Large intestine (tissue), 3 donors: ENCODE measurements around the gene PIK3CD. TPM values are rescaled to one million over a fixed set of nuclear protein-coding genes. Genes with fewer than 3 reads are reported as not detected.

Experiments
- DNase-seq, 2 donors: peaks; one replicate each; pipeline versions ENCODE4 v3.0.0 to v3.0.0-alpha.2; 2013
- H3K27ac ChIP-seq: one replicate; pipeline ENCODE4 v1.5.1; 2013; ENCODE audit warnings: low read length
- H3K27me3 ChIP-seq: 2 replicates; pipeline ENCODE4 v1.6.1; 2013; ENCODE audit warnings: low read length; ENCODE audit not compliant: control insufficient read depth, insufficient read depth
- H3K36me3 ChIP-seq: 2 replicates; pipeline ENCODE4 v1.6.1; 2013; ENCODE audit warnings: low read length; ENCODE audit not compliant: control insufficient read depth, insufficient read depth
- H3K4me1 ChIP-seq: one replicate; pipeline ENCODE4 v1.6.1; 2013; ENCODE audit warnings: low read length; ENCODE audit not compliant: control insufficient read depth, insufficient read depth
- H3K4me3 ChIP-seq: one replicate; pipeline ENCODE4 v1.5.1; 2013; ENCODE audit warnings: low read length
- H3K9me3 ChIP-seq: one replicate; pipeline ENCODE4 v1.6.1; 2013; ENCODE audit warnings: mild to moderate bottlenecking, low read depth, low read length, moderate library complexity; ENCODE audit not compliant: control insufficient read depth
- WGBS: methylation state at CpG from one replicate; pipeline ENCODE4 v1.1.5; 2013; ENCODE audit warnings: low lambda C conversion rate; ENCODE audit not compliant: insufficient coverage; 5-methylcytosine and 5-hydroxymethylcytosine counted together
- polyA plus RNA-seq: library from polyadenylated mRNA; unstranded; fragments of 120-200 nt; gene quantifications from one replicate; pipeline ENCODE4 v1.2.1, GENCODE V29; 2013

PIK3CD gene
- polyA plus RNA-seq, 1 donor = 16.1 TPM

DNA sequence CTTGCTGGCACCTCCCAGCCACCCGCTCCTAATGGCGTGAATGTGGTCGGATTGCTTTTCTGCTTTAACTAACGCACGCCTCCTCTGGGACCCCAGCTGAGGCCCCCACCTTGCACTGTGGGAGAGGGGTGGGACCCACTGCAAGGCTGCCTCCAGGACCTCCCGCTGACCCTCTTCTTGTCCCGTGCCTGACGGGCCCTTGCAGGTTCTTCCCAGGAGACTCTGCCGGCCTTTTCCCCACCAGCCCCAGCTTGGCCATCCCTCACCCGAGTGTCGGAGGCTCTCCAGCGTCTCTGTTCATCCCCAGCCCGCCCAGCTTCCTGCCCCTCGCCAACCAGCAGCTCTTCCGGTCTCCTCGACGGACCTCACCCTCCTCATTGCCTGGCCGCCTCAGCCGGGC is 44.2 kb upstream of the PIK3CD start:
- H3K4me1 ChIP-seq = no peaks in the 10 kb centered on the region
- no peak overlapping the region for H3K4me3 ChIP-seq
- H3K36me3 ChIP-seq = peaks cover 75% of the 10 kb centered on the region
- no peak overlapping the region for H3K27ac ChIP-seq
- H3K9me3 ChIP-seq = no peaks in the 10 kb centered on the region
- WGBS = 80% methylated on average over 4 of the region's 19 CpGs
- H3K27me3 ChIP-seq = no peaks in the 10 kb centered on the region
- no peak for DNase-seq

DNA sequence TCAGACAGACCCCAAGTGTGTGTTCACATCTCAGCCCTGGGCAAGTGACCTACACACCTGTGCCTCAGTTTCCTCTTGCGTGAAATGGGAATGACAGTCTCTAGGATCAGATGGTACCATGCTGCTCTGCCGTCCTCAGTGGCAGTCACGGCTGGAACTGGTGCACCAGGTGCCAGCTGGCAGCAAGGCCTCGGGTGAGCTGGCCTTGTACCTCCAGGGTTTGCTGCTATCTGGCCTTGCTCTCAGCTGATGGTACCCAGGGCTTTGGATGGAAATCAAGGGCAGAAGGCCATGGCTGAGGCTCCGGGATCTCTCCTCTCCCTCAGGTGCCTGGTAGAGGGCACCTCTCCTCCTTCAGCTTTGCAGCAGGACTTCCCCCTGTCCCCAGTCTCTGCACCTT is 41.5 kb upstream of the PIK3CD start:
- WGBS = no CpG with 5 or more reads among the region's 5 CpGs
- Histone ChIP-seq H3K36me3 (peaks cover 66% of the 10 kb centered on the region), H3K27me3 (no peaks in the 10 kb centered on the region), H3K27ac (no peak overlapping the region), H3K4me3 (no peak overlapping the region), H3K9me3 (no peaks in the 10 kb centered on the region), H3K4me1 (no peaks in the 10 kb centered on the region)
- DNase-seq = no peak

DNA sequence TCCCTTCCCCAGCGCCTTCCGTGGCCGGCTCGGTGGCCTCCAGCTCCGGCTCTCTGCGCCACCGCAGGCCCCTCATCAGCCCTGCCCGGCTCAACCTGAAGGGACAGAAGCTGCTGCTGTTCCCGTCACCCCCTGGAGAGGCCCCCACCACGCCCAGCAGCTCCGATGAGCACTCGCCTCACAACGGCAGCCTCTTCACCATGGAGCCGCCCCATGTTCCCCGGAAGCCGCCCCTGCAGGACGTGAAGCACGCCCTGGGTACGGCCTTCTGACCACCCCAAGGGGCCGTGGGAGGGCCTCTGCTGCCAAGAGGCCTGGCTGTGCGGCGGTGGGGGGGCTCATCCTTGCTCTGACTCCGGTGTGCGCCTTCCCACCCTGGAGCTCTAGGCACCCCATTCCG is 41.0 kb upstream of the PIK3CD start:
- no peaks in the 10 kb centered on the region for H3K27me3 ChIP-seq
- H3K4me3 ChIP-seq = no peak overlapping the region
- H3K27ac ChIP-seq = no peak overlapping the region
- H3K4me1 ChIP-seq = no peaks in the 10 kb centered on the region
- no CpG with 5 or more reads among the region's 25 CpGs for WGBS
- H3K9me3 ChIP-seq = no peaks in the 10 kb centered on the region
- peaks cover 66% of the 10 kb centered on the region for H3K36me3 ChIP-seq
- no peak for DNase-seq

DNA sequence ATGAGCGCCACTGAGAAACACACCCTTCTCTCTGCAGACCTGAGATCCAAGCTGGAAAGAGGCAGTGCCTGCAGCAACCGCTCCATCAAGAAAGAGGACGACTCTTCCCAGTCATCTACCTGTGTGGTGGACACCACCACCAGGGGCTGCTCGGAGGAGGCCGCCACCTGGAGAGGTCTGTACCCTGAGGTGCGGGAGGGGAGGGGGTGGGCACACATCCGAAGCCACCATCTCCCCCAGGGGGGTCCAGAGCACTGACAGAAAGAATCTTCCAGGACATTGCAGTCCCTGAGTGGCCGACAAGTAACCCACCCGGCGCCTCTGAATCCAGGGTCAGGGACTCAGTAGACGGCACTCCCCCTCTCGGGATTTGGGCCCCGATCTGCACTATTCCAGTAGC is 39.8 kb upstream of the PIK3CD start:
- no peak overlapping the region for H3K27ac ChIP-seq
- peaks cover 59% of the 10 kb centered on the region for H3K36me3 ChIP-seq
- WGBS = no CpG with 5 or more reads among the region's 13 CpGs
- no peaks in the 10 kb centered on the region for H3K4me1 ChIP-seq
- H3K4me3 ChIP-seq = no peak overlapping the region
- no peaks in the 10 kb centered on the region for H3K9me3 ChIP-seq
- no peaks in the 10 kb centered on the region for H3K27me3 ChIP-seq
- DNase-seq = no peak

DNA sequence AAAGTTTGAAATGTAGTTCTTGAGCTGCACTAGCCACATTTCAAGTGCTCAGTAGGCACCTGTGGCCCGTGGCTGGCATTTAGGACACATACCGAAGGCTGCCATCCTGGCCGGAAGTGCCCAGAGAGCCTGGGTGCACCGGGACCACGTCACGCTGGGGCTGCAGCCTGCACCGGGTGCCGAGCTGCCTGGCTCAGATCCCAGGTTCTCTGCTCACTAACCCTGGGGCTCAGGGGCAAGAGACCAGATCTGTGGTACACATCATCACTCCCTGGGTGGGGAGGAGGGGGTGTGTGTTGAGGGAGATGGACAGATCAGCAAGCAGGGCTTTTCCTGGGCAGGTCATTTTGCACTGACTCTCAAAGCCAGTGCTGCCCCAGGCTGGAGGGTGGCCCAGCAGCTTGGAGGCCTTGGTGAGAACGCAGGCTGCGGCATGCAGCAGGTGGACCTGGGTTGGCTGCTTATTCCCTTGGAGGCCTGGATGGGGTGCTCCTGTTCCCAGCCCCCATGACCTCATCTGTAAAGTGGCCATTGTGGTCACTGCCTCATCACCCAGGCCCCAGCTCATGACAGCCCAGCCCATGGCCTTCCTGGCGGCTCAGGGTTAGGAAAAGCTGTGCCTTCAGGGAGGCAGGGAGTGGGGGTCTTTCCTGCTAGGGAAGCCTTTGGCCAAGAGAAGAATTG is 39.2 kb upstream of the PIK3CD start:
- Histone ChIP-seq H3K27me3 (no peaks in the 10 kb centered on the region), H3K9me3 (no peaks in the 10 kb centered on the region), H3K27ac (no peak overlapping the region), H3K36me3 (peaks cover 56% of the 10 kb centered on the region), H3K4me1 (no peaks in the 10 kb centered on the region), H3K4me3 (no peak overlapping the region)
- DNase-seq = no peak
- 100% methylated on average over 1 of the region's 11 CpGs for WGBS

DNA sequence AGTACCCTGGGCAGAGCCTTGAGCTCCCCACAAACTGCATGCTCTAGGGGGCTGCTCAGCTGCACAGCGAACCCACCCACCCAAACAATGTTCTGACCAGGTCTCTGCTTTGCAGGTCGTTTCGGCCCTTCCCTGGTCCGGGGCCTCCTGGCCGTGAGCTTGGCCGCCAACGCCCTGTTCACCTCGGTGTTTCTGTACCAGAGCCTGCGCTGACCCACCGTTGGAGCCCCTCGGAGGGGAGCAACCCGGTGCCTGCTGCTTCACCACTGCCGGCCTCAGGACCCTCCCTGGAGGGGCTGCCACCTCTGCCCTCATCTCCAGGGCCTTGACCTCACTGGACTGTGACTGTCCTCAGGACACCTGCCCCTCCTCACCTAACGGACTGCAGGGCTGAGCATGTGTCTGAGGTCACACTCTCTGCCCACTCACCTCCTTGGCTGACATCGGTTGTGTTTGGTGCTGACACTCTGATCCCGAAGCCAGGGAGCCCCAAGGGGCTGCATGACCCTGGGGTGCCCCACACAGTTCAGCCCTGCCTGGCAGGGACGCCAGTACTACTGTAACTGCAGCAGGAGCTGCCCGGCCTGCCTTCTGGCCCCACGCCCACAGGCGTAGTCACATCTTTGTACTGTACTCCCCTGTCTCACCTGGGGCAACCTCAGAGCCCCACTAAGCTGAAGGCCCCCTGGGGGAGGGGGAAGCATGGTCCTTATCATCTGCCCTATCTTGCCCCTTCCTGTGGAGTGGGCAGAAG is 38.5 kb upstream of the PIK3CD start:
- WGBS = no CpG with 5 or more reads among the region's 20 CpGs
- Histone ChIP-seq H3K36me3 (peaks cover 50% of the 10 kb centered on the region), H3K27ac (no peak overlapping the region), H3K27me3 (no peaks in the 10 kb centered on the region), H3K9me3 (no peaks in the 10 kb centered on the region), H3K4me3 (no peak overlapping the region), H3K4me1 (no peaks in the 10 kb centered on the region)
- no peak for DNase-seq

DNA sequence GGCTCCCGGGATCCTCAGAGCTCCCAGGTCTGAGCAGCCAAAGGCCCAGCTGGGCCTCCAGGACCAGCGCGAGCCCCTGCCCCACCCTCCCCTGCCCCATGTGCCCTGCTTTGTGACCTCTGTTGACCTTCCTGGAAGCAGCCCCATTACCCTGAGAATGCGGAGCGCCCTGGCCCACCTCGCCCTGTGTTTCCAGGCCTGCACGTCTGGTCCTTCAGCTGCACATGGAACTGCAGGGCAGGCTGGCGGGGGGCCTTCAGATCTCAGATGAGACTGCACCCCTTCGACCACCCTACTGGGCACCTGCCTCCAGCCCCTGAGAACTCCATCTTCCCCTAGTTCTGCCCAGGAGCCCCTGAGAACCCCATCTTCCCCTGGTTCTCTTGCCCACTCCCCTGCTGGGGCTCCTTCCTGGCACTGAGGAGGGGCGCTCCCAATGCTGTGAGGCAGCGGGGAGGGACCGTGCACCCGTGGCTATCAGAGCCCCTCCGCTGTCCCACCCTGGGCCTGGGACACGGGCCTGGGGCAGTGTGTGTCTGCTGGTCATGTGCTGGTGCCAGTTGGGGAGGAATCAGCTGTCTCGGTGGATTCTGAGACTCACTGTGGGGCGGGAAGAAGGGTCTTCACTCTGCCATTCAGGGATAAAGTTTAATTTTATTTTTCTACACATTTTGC is 37.8 kb upstream of the PIK3CD start:
- H3K4me1 ChIP-seq = no peaks in the 10 kb centered on the region
- WGBS = 100% methylated on average over 1 of the region's 17 CpGs
- no peak overlapping the region for H3K4me3 ChIP-seq
- DNase-seq = no peak
- no peak overlapping the region for H3K27ac ChIP-seq
- peaks cover 43% of the 10 kb centered on the region for H3K36me3 ChIP-seq
- no peaks in the 10 kb centered on the region for H3K9me3 ChIP-seq
- no peaks in the 10 kb centered on the region for H3K27me3 ChIP-seq

DNA sequence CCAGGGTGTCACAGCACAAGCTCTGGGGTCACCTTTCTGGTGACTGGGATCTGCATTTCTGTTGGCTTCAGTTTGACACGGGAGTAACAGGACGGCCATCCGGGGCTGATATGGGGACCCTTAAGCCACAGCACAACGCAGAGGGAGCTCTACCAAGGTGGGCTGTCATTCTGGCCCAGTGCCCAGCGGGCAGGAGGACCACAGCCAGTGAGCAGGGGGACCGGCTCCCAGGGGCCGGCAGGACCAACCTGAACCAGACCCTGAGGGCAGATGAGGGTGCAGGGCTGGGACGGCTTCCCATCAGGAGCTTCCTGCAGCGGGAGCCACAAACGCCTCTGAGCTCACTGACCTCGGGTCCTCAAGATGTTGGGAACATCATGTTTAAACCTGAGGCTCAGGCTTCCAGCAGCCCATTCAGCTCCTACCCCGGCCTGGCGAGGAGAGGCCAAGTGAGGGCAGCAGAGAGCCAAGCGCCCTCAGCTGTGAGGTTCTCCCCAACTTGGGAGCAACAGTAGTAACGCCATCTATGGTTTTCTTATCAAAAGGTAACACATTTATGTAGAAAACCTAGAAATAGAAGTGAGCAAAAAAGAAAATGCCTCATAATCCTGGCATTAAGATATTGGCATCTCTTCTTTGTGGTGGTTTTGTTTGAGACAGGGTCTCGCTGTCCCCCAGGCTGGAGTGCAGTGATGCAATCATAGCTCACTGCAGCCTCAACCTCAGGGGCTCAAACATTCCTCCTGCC is 36.0 kb upstream of the PIK3CD start:
- no CpG with 5 or more reads among the region's 16 CpGs for WGBS
- H3K36me3 ChIP-seq = peaks cover 28% of the 10 kb centered on the region

DNA sequence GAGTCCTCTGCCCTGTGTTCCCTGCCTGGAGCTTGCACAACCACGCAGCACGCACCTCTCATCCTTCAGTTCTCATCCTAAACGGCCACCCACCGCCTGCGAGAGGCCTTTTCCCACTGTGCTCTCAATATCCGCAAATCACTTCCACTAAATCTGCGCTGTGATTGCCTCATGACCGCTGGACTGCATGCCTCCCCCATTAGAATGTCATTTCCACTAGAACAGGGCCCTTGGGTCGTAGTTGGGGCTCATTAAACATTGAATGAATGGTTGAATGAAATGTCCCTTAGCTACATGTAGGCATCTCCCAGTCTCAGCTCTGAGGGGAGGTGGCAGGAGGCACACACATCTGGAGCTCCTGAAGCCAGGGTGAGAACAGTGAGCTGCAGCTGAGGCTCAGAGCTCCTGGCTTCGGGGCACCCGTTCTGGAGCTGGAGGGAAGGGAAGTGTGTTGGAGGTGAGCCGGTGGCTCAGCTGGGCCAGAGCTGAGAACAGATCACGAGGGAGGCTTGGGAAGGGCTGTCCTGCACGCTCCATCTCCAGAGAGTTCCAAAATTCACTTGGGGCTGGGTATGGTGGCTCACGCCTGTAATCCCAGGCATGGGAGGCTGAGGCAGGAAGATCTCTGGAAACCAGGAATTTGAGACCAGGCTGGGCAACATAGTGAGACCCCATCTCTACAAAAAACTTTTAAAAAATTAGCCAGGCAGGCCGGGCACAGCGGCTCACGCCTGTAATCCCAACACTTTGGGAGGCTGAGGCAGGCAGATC is 32.4 kb upstream of the PIK3CD start:
- Histone ChIP-seq H3K4me3 (no peak overlapping the region), H3K27me3 (peaks cover 4% of the 10 kb centered on the region), H3K36me3 (no peaks in the 10 kb centered on the region), H3K9me3 (no peaks in the 10 kb centered on the region), H3K27ac (no peak overlapping the region), H3K4me1 (no peaks in the 10 kb centered on the region)
- WGBS = 90% methylated on average over 2 of the region's 18 CpGs
- no peak for DNase-seq

More for the DNA sequence above, 36.0 kb upstream of the PIK3CD start:
- no peak overlapping the region for H3K4me3 ChIP-seq
- no peaks in the 10 kb centered on the region for H3K9me3 ChIP-seq
- no peak for DNase-seq
- H3K4me1 ChIP-seq = no peaks in the 10 kb centered on the region
- peaks cover 4% of the 10 kb centered on the region for H3K27me3 ChIP-seq
- no peak overlapping the region for H3K27ac ChIP-seq

DNA sequence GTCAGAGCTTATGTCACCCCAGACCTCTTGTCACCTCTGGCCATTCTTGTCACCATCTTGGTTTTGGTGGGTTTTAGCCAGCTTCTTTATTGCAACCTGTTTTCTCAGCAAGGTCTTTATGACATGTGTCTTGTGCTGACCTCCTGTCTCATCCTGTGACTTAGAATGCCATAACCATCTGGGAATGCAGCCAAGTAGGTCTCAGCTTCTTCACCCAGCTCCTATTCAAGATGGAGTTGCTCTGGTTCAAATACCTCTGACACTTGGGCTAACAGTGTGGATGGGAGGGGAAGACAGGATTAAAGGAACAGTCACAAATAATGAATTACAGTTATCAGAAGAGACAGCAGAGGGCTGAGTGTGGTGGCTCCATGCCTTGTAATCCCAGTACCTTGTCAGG is 30.5 kb upstream of the PIK3CD start:
- no peak overlapping the region for H3K27ac ChIP-seq
- H3K9me3 ChIP-seq = no peaks in the 10 kb centered on the region
- no peaks in the 10 kb centered on the region for H3K36me3 ChIP-seq
- H3K4me1 ChIP-seq = no peaks in the 10 kb centered on the region
- peaks cover 4% of the 10 kb centered on the region for H3K27me3 ChIP-seq
- DNase-seq = no peak
- no peak overlapping the region for H3K4me3 ChIP-seq
